Spinal cord (tissue), 10 donors: ENCODE data around the gene LECT2. TPM values are rescaled to one million over a fixed set of nuclear protein-coding genes. Genes with fewer than 3 reads are reported as not detected.

Experiments used
- DNase-seq, 6 donors: peaks; one replicate each; pipeline versions ENCODE4 v3.0.0 to v3.0.0-alpha.2; 2013 to 2015; ENCODE audit warnings: low spot score in 6 of 6, low read depth in 4 of 6
- H3K27ac ChIP-seq: one replicate; pipeline ENCODE4 v1.5.1; 2013; ENCODE audit warnings: low read depth, low read length, control low read depth
- H3K27me3 ChIP-seq: one replicate; pipeline ENCODE4 v1.6.1; 2013; ENCODE audit warnings: low read length; ENCODE audit not compliant: control insufficient read depth, insufficient read depth
- H3K36me3 ChIP-seq: one replicate; pipeline ENCODE4 v1.6.1; 2013; ENCODE audit warnings: low read length; ENCODE audit not compliant: control insufficient read depth, insufficient read depth
- H3K4me1 ChIP-seq: one replicate; pipeline ENCODE4 v1.6.1; 2013; ENCODE audit warnings: low read length; ENCODE audit not compliant: control insufficient read depth, insufficient read depth
- H3K4me3 ChIP-seq: one replicate; pipeline ENCODE4 v1.5.1; 2013; ENCODE audit warnings: low read depth, low read length, control low read depth
- H3K9me3 ChIP-seq: one replicate; pipeline ENCODE4 v1.6.1; 2013; ENCODE audit warnings: low read length; ENCODE audit not compliant: control insufficient read depth, insufficient read depth
- WGBS: methylation state at CpG from one replicate; pipeline ENCODE4 v1.1.5; 2013; ENCODE audit warnings: missing lambda C conversion rate; ENCODE audit not compliant: insufficient coverage; 5-methylcytosine and 5-hydroxymethylcytosine counted together
- polyA plus RNA-seq, 2 donors: library from polyadenylated mRNA; unstranded; fragments of 120-200 nt; gene quantifications; one replicate each; pipeline ENCODE4 v1.2.1, GENCODE V29; 2013; ENCODE audit not compliant: insufficient read length in 2 of 2
- total RNA-seq, 2 donors: library from RNA; depleted of rRNA in 1 of 2; stranded (reverse); fragments of 120-200 nt in 1 of 2; fragments of >200 nt in 1 of 2; gene quantifications; one replicate each; pipeline versions ENCODE4 v1.2.3 to v1.2.4, GENCODE V29; 2013 to 2014
- donor health status: healthy.

LECT2 gene
- total and polyA plus RNA-seq, 4 donors: 1.7 to 2.1 TPM; not detected in 2

GRCh38 chr5:135995976-135996375 is 41.2 kb upstream of the LECT2 start:
- H3K27ac ChIP-seq: no peak overlapping the region
- no peaks in the 10 kb centered on the region for H3K9me3 ChIP-seq
- no peaks in the 10 kb centered on the region for H3K36me3 ChIP-seq
- no peaks in the 10 kb centered on the region for H3K27me3 ChIP-seq
- peaks cover 6% of the 10 kb centered on the region for H3K4me1 ChIP-seq
- WGBS: 86% methylated on average over 3 of the region's 3 CpGs
- no peak overlapping the region for H3K4me3 ChIP-seq
- no peak for DNase-seq

DNA sequence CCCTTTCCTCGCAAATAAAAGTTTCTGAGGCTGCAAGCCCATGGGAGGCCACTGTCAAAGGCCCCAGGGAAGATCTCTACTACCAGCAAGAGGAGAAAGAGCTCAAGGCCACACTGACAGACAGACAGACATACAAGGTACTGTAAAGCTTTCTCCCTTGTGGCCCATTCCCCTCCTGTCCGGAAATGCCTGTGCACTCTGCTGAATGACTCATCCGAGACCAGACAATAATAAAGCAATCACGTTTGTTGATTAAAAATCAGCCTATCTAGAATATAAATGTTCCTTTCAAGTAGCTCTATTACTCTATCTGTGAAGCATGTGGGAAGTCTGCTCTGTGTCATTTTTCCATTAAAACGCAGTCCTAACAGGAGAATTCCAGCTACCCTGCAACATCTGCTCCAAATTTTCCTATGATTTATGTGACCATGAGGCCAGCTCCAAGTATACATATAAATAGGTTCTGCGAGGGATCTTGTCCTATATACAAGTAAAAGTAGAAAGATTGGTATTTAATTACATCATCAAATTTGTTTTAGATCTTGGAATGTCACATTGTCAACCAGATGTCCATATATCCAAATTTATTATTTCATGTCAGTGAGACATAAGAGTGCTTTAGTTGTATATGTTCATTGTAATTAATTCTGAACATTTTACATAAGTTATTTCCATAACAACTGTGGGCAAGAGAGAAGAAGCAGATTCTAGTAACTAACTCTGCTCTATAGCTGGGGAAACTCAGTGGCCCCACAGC is 39.3 kb upstream of the LECT2 start:
- Histone ChIP-seq H3K27me3 (no peaks in the 10 kb centered on the region), H3K36me3 (no peaks in the 10 kb centered on the region)
- 41% methylated on average over 2 of the region's 6 CpGs for WGBS

GRCh38 chr5:135993335-135993879 is 38.6 kb upstream of the LECT2 start:
- Histone ChIP-seq H3K4me1 (peaks cover 10% of the 10 kb centered on the region), H3K4me3 (no peak overlapping the region), H3K9me3 (peaks cover 2% of the 10 kb centered on the region), H3K27me3 (no peaks in the 10 kb centered on the region), H3K36me3 (no peaks in the 10 kb centered on the region), H3K27ac (peak overlapping the region; percentile 40)
- WGBS: 96% methylated on average over 5 of the region's 6 CpGs
- DNase-seq: no peak

More for the DNA sequence above, 39.3 kb upstream of the LECT2 start:
- Histone ChIP-seq H3K4me3 (no peak overlapping the region), H3K27ac (peak overlapping the region; percentile 40), H3K9me3 (peaks cover 2% of the 10 kb centered on the region), H3K4me1 (peaks cover 13% of the 10 kb centered on the region)
- peak in 1 of 6 donors; percentile 42 for DNase-seq

GRCh38 chr5:135991429-135991828 is 36.6 kb upstream of the LECT2 start:
- Histone ChIP-seq H3K4me1 (peaks cover 10% of the 10 kb centered on the region), H3K36me3 (no peaks in the 10 kb centered on the region), H3K9me3 (peaks cover 2% of the 10 kb centered on the region), H3K27me3 (no peaks in the 10 kb centered on the region), H3K4me3 (no peak overlapping the region), H3K27ac (no peak overlapping the region)
- 65% methylated on average over 6 of the region's 6 CpGs for WGBS
- DNase-seq: peak in 1 of 6 donors; percentile 17

DNA sequence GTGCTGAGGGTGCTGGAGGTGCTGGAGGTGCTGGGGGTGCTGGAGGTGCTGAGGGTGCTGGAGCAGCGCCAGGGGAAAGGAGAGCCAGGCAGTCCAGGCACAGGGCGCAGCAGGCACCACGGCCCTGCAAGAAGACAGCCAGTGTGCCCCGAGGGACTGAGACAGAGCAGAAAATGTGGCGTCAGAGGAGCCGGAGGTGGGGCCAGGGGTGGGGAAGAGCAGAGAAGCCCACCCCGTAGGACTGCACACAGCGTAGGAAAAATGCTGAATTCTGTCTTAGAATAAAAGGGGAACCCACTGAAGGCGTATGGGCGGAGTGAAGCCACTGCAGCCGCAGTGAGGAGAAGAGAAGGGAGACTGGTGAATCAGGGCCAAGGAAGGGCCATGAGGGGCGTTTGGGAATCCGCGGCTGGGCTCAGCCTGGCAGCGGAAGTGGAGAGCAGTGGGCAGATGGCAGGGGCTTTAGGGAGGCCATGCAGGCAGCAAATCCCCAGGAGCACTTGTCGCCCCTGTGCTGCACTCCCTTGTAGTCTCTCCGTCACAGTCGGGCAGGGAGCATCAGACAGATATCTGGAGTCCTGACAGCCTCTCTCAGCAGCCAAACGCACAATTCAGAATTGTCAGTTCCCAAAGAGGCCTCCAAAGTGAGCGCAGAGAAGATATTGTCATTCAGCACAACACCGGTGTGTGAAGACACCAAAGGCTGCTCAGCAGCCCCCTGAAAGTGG is 35.9 kb upstream of the LECT2 start:
- Histone ChIP-seq H3K9me3 (peaks cover 2% of the 10 kb centered on the region), H3K36me3 (no peaks in the 10 kb centered on the region), H3K4me3 (no peak overlapping the region), H3K27ac (no peak overlapping the region), H3K27me3 (no peaks in the 10 kb centered on the region), H3K4me1 (peaks cover 10% of the 10 kb centered on the region)
- WGBS: 66% methylated on average over 21 of the region's 21 CpGs
- peak in 2 of 6 donors; percentile 11 to 37 for DNase-seq

DNA sequence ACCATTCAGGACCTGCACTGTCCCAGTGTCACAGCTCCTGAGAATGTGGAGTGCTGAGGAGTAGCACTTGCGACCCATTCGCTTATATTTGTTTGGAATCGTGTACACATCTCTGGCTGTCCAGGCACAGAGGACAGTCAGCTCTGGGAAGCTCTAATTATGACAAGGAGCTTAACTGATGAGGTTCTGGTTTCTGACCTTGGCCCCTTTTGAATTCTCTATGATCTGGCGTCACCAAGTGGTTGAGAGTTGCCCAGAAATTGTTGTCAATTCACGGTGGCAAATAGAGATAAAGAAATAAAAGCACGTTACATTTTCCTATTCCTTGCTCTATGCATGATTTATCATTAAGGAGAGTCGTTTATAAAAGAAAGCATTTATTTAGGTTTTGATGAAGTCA is 34.9 kb upstream of the LECT2 start:
- Histone ChIP-seq H3K4me3 (no peak overlapping the region), H3K36me3 (no peaks in the 10 kb centered on the region), H3K27ac (no peak overlapping the region), H3K9me3 (peaks cover 2% of the 10 kb centered on the region), H3K4me1 (peaks cover 10% of the 10 kb centered on the region), H3K27me3 (no peaks in the 10 kb centered on the region)
- DNase-seq: no peak
- WGBS: 98% methylated on average over 3 of the region's 7 CpGs

- H3K4me1 ChIP-seq: peaks cover 10% of the 10 kb centered on the region
- no CpG with 5 or more reads among the region's 3 CpGs for WGBS
- peak in 2 of 6 donors; percentile 32 to 67 for DNase-seq
- H3K9me3 ChIP-seq: peaks cover 2% of the 10 kb centered on the region
- no peak overlapping the region for H3K4me3 ChIP-seq
- H3K27me3 ChIP-seq: no peaks in the 10 kb centered on the region
- H3K27ac ChIP-seq: no peak overlapping the region
- no peaks in the 10 kb centered on the region for H3K36me3 ChIP-seq
Observed at GRCh38 chr5:135988546-135988945, 33.8 kb upstream of the LECT2 start.

- peaks cover 10% of the 10 kb centered on the region for H3K4me1 ChIP-seq
- no peaks in the 10 kb centered on the region for H3K36me3 ChIP-seq
- 87% methylated on average over 3 of the region's 3 CpGs for WGBS
- DNase-seq: no peak
- no peaks in the 10 kb centered on the region for H3K27me3 ChIP-seq
- peaks cover 3% of the 10 kb centered on the region for H3K9me3 ChIP-seq
- no peak overlapping the region for H3K27ac ChIP-seq
- no peak overlapping the region for H3K4me3 ChIP-seq
Observed at GRCh38 chr5:135986891-135987401, 32.2 kb upstream of the LECT2 start.

DNA sequence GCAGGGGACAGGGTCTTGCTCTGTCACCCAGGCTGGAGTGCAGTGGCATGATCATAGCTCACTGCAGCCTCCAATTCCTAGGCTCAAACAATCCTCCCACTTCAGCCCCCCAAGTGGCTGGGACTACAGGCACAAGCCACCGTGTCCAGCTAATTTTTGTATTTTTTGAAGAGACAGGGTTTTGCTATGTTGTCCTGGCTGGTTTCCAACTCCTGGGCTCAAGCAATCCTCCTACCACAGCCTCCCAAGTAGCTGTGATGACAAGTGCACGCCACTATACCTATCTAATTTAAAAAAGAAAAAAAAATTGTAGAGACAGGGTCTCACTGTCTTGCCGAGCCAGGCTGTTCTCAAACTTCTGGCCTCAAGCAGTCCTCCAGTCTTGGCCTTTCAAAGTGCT is 31.6 kb upstream of the LECT2 start:
- peaks cover 10% of the 10 kb centered on the region for H3K4me1 ChIP-seq
- no peaks in the 10 kb centered on the region for H3K36me3 ChIP-seq
- no peak overlapping the region for H3K27ac ChIP-seq
- no peak overlapping the region for H3K4me3 ChIP-seq
- DNase-seq: no peak
- H3K27me3 ChIP-seq: no peaks in the 10 kb centered on the region
- WGBS: 86% methylated on average over 1 of the region's 3 CpGs
- peaks cover 4% of the 10 kb centered on the region for H3K9me3 ChIP-seq
